ENCODE results near the gene NTM. TPM values are rescaled to one million over a fixed set of nuclear protein-coding genes. Genes with fewer than 3 reads are reported as not detected.

NTM gene
- polyA plus RNA-seq, 1 donor from 2014 or later: 39.4 TPM

GRCh38 chr11:131840545-131840944 lies 470.1 kb downstream of the NTM start:
- no peak for TF ChIP-seq SMC3 (conservative IDR thresholded peaks at IDR 0.05; ENCODE audit: poor library complexity)
- TF ChIP-seq, protein P1, sequence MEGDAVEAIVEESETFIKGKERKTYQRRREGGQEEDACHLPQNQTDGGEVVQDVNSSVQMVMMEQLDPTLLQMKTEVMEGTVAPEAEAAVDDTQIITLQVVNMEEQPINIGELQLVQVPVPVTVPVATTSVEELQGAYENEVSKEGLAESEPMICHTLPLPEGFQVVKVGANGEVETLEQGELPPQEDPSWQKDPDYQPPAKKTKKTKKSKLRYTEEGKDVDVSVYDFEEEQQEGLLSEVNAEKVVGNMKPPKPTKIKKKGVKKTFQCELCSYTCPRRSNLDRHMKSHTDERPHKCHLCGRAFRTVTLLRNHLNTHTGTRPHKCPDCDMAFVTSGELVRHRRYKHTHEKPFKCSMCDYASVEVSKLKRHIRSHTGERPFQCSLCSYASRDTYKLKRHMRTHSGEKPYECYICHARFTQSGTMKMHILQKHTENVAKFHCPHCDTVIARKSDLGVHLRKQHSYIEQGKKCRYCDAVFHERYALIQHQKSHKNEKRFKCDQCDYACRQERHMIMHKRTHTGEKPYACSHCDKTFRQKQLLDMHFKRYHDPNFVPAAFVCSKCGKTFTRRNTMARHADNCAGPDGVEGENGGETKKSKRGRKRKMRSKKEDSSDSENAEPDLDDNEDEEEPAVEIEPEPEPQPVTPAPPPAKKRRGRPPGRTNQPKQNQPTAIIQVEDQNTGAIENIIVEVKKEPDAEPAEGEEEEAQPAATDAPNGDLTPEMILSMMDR (IDR thresholded peaks at IDR 0.05; ENCODE audit: poor library complexity, severe bottlenecking): no peak
- TF ChIP-seq TAF1 (IDR thresholded peaks at IDR 0.05; ENCODE audit: low read depth): no peak
- no peak for TF ChIP-seq MXI1 (conservative IDR thresholded peaks at IDR 0.05; ENCODE audit: poor library complexity, severe bottlenecking)
- no peak for TF ChIP-seq POLR2AphosphoS5 (IDR thresholded peaks at IDR 0.05)
- Histone ChIP-seq H3K9me2 (ENCODE audit: insufficient read depth, low read length) (no peaks in the 10 kb centered on the region), H3K79me2 (replicated peaks; ENCODE audit: insufficient read depth, low read length) (no peaks in the 10 kb centered on the region), H3K4me3 (ENCODE audit: low read length) (no peak overlapping the region), H3K4me2 (ENCODE audit: low read length) (no peak overlapping the region), H3K36me3 (ENCODE audit: insufficient read depth, low read length) (no peaks in the 10 kb centered on the region), H4K20me1 (ENCODE audit: insufficient read depth) (no peaks in the 10 kb centered on the region), H3K9ac (ENCODE audit: low read length) (no peak overlapping the region), H3F3A (ENCODE audit: insufficient read depth, low read length, poor library complexity, severe bottlenecking) (no peaks in the 10 kb centered on the region), H3K27me3 (ENCODE audit: insufficient read depth, low read depth, low read length) (no peaks in the 10 kb centered on the region), H3K9me3 (ENCODE audit: low read length) (no peaks in the 10 kb centered on the region), H2AFZ (ENCODE audit: low read depth, low read length) (no peak overlapping the region), H3K27ac (ENCODE audit: low read length) (no peak overlapping the region)

DNA sequence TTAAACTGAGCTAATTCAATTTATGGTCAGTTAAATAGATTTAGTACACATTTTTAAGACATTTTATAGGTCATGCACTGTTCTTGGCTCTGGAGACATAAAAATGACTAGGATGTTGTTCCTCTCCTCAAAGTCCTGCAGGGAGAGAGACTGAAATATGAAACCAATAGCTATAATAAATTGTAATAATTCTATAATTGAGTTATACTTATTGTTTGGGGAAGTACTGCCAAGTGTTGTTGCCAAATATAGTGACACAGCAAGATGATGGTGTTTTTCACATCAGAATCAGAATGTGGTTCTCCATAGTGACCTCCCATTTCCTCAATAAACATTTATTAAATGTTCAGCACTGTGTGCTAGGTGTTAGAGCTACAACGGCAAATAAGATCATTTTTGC lies 470.6 kb downstream of the NTM start:
- Histone ChIP-seq H3K4me3 (ENCODE audit: low read length) (no peak overlapping the region), H3K27me3 (ENCODE audit: insufficient read depth, low read depth, low read length) (no peaks in the 10 kb centered on the region), H3K79me2 (replicated peaks; ENCODE audit: insufficient read depth, low read length) (no peaks in the 10 kb centered on the region), H3K9me2 (ENCODE audit: insufficient read depth, low read length) (no peaks in the 10 kb centered on the region), H3K27ac (ENCODE audit: low read length) (no peak overlapping the region), H2AFZ (ENCODE audit: low read depth, low read length) (no peak overlapping the region), H3F3A (ENCODE audit: insufficient read depth, low read length, poor library complexity, severe bottlenecking) (no peaks in the 10 kb centered on the region), H3K9me3 (ENCODE audit: low read length) (no peaks in the 10 kb centered on the region), H3K4me2 (ENCODE audit: low read length) (no peak overlapping the region), H4K20me1 (ENCODE audit: insufficient read depth) (no peaks in the 10 kb centered on the region), H3K9ac (ENCODE audit: low read length) (no peak overlapping the region), H3K36me3 (ENCODE audit: insufficient read depth, low read length) (no peaks in the 10 kb centered on the region)
- TF ChIP-seq EZH2 (IDR thresholded peaks at IDR 0.05; ENCODE audit: borderline replicate concordance, insufficient read depth, low read length, poor library complexity, severe bottlenecking) (no peak), EP300 (conservative IDR thresholded peaks at IDR 0.05; ENCODE audit: poor library complexity, severe bottlenecking) (no peak), POLR2AphosphoS5 (IDR thresholded peaks at IDR 0.05) (no peak), TAF1 (IDR thresholded peaks at IDR 0.05; ENCODE audit: low read depth) (no peak), MXI1 (conservative IDR thresholded peaks at IDR 0.05; ENCODE audit: poor library complexity, severe bottlenecking) (no peak), SMC3 (conservative IDR thresholded peaks at IDR 0.05; ENCODE audit: poor library complexity) (no peak), RAD21 (conservative IDR thresholded peaks at IDR 0.05) (no peak)
- TF ChIP-seq, protein P2, sequence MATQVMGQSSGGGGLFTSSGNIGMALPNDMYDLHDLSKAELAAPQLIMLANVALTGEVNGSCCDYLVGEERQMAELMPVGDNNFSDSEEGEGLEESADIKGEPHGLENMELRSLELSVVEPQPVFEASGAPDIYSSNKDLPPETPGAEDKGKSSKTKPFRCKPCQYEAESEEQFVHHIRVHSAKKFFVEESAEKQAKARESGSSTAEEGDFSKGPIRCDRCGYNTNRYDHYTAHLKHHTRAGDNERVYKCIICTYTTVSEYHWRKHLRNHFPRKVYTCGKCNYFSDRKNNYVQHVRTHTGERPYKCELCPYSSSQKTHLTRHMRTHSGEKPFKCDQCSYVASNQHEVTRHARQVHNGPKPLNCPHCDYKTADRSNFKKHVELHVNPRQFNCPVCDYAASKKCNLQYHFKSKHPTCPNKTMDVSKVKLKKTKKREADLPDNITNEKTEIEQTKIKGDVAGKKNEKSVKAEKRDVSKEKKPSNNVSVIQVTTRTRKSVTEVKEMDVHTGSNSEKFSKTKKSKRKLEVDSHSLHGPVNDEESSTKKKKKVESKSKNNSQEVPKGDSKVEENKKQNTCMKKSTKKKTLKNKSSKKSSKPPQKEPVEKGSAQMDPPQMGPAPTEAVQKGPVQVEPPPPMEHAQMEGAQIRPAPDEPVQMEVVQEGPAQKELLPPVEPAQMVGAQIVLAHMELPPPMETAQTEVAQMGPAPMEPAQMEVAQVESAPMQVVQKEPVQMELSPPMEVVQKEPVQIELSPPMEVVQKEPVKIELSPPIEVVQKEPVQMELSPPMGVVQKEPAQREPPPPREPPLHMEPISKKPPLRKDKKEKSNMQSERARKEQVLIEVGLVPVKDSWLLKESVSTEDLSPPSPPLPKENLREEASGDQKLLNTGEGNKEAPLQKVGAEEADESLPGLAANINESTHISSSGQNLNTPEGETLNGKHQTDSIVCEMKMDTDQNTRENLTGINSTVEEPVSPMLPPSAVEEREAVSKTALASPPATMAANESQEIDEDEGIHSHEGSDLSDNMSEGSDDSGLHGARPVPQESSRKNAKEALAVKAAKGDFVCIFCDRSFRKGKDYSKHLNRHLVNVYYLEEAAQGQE (IDR thresholded peaks at IDR 0.05; ENCODE audit: borderline replicate concordance): no peak
- TF ChIP-seq, protein P1 (IDR thresholded peaks at IDR 0.05; ENCODE audit: poor library complexity, severe bottlenecking): no peak

All from neural cell (in vitro differentiated cells).